HG02885 (cell line): Measurements from ENCODE around the gene TRPC5OS.

Experiments
- ATAC-seq: cut with Tn5 transposase; IDR thresholded peaks from one replicate; pipeline ENCODE4 v1.9.1; 2021; ENCODE audit warnings: mild to moderate bottlenecking; ENCODE audit not compliant: unreplicated experiment, poor library complexity

TRPC5OS gene

DNA sequence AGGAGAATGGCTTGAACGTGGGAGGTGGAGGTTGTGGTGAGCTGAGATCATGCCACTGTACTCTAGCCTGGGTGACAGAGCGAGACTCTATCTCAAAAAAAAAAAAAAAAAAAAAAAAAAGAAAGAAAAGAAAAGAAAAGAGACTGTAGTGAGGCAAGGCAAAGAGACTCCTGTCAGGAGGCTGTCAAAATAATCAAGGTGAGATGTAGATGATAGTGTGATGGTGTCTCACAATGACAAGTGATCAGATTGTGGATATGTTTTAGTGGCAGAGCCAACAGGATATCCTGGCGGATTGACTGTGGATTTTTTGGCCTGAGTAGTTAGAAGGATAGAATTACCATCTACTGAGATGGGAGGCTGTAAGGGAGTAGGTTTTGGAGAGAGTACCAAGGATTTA, 12.6 kb downstream of the TRPC5OS start:
- ATAC-seq: no peak

- no peak for ATAC-seq
These were observed 16.4 kb downstream of the TRPC5OS start for GRCh38 chrX:111892375-111892774.

GRCh38 chrX:111896148-111896547, 20.2 kb downstream of the TRPC5OS start:
- ATAC-seq: no peak

DNA sequence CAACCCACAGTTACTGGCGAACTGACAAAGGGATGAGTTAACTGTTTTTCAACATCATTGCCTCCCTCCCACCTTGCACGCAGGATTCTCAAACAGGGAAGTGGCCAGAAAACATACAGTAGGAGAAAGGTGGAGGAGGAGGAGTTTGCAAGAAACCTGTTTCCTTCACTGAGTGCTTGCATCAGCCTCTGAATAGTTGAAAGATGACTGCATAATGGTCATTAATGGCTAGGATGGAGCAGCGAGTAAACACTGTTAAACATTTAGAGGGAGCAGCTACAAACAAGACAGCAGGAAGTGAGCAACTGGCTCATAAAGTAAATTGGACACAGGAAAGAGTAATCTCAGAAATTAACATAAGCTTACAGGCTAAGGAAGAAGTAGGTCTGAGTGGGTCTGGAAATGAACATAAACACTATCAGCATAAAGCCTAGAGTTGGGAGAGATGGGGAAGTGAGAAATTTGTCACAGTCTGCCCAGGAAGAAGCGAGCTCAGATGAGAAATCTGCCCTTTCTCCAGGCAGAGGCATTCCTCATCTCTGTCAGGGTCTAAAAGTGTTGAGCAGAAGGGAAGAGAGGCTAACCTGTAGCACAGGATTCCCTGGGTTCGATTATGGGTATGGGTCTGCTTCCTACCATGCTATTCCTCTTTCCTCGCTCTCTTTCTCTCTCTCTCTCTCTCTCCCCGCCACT, 38.6 kb downstream of the TRPC5OS start:
- no peak for ATAC-seq

DNA sequence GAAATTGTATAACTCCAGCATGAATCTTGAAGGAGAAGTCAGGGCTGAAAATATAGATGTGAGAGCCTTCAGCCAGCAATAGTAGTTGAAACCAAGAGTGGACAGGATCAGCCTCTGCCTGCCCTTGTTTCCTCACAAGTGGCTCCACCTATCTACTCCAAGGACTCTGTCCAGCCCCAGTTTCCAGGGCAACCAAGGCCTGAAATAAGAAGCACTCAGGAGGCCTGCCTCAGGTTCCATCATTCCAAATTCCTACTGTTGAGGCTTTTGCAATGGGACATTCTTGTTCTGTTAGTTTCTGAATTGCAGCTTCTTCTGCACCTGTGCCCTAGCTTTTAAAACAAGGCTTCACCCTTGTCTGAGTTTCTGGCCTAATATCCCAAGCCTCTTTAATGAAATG, 41.6 kb downstream of the TRPC5OS start:
- ATAC-seq: no peak

DNA sequence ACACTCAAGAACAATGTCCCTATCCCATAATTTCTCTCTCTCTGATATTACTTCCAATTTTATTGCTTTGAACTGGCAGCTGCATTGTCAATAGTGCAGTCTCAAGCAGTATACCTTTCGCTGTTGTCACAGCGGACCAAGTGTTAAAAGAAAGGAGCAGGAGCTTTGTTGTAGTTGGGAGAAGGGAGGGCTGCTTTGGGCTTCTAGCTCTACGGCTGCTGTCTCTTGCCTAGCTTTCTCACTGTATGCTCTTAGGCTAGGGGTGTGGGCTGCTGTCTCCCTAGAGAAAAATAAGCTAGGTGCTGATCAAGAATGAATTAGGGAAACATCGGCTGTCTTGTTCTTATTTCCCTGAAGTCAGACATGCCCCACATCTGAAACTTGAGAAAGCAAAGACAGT, 52.5 kb downstream of the TRPC5OS start:
- ATAC-seq: no peak
